ENCODE data around the gene TMEM131.

The TMEM131 gene

DNA sequence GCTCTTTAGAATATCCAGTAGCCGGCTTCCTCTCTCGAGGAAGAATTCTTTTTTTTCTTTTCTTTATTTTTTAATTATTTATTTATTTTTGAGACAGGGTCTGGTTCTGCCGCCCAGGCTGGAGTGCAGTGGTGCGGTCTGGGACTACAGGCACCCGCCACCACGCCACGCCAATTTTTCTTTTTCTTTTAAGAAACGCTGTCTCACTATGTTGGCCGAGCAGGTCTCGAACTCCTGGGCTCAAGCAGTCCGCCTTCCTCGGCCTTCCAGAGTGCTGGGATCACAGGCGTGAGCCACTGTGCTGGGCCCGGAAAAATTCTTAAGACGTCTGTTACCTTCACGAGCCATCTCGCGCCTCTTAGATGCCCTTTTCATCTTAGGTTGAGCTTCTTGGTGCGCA, 931 bp upstream of the TMEM131 start:
- DNase-seq: no peak
- H3K27ac Mint-ChIP-seq: no peak overlapping the region

DNA sequence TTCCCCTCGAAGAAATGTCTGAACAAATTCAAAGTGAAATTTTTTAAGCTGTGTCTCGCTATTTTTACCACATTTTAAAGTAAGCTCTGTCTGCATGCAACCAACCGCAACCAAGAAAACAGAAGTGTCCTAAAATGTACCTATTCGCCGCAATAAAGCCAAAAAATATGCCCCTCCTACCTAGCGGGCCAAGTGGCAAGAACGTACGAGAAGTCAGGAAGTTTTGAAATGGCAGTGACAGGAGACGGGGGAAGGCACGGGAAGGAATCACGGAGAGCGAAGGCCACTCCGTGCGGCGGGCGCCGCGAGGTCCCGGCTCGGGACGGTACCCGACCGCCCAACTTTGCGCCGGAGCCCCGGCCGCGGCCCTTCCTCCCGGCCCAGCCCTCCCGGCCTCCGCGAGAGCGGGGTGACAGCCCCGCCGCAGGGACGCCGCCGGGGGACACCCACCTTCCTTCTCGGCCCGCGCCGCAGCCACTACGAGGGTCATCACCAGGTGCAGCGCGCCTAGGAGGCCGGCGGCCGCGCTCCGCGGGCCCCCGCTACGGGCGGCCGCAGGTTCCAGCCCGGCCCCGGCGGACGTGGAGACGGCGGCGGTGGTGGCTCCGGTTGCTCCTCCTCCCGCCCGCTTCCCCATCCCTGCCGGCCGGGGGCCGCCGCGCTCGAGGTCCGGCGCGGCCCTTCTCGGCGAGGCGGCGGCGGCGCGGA, 568 bp downstream of the TMEM131 start:
- Mint-ChIP-seq H3K4me1 (peaks cover 48% of the 10 kb centered on the region), H3K36me3 (ENCODE audit: low read depth) (peaks cover 14% of the 10 kb centered on the region), H3K9me3 (no peaks in the 10 kb centered on the region), H3K4me3 (peak overlapping the region; percentile 97), H3K27ac (peak overlapping the region; percentile 97), H3K27me3 (ENCODE audit: low read depth, poor library complexity) (no peaks in the 10 kb centered on the region)
- peak; percentile 74 for DNase-seq
- TF ChIP-seq, protein P1, sequence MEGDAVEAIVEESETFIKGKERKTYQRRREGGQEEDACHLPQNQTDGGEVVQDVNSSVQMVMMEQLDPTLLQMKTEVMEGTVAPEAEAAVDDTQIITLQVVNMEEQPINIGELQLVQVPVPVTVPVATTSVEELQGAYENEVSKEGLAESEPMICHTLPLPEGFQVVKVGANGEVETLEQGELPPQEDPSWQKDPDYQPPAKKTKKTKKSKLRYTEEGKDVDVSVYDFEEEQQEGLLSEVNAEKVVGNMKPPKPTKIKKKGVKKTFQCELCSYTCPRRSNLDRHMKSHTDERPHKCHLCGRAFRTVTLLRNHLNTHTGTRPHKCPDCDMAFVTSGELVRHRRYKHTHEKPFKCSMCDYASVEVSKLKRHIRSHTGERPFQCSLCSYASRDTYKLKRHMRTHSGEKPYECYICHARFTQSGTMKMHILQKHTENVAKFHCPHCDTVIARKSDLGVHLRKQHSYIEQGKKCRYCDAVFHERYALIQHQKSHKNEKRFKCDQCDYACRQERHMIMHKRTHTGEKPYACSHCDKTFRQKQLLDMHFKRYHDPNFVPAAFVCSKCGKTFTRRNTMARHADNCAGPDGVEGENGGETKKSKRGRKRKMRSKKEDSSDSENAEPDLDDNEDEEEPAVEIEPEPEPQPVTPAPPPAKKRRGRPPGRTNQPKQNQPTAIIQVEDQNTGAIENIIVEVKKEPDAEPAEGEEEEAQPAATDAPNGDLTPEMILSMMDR (IDR thresholded peaks at IDR 0.05): no peak

More for the DNA sequence above, 931 bp upstream of the TMEM131 start:
- H3K4me3 Mint-ChIP-seq: peak overlapping the region; percentile 82
- TF ChIP-seq, protein P1 (IDR thresholded peaks at IDR 0.05): no peak
- no peaks in the 10 kb centered on the region for H3K9me3 Mint-ChIP-seq
- H3K4me1 Mint-ChIP-seq: peaks cover 40% of the 10 kb centered on the region
- H3K27me3 Mint-ChIP-seq (ENCODE audit: low read depth, poor library complexity): no peaks in the 10 kb centered on the region
- H3K36me3 Mint-ChIP-seq (ENCODE audit: low read depth): peaks cover 2% of the 10 kb centered on the region

DNA sequence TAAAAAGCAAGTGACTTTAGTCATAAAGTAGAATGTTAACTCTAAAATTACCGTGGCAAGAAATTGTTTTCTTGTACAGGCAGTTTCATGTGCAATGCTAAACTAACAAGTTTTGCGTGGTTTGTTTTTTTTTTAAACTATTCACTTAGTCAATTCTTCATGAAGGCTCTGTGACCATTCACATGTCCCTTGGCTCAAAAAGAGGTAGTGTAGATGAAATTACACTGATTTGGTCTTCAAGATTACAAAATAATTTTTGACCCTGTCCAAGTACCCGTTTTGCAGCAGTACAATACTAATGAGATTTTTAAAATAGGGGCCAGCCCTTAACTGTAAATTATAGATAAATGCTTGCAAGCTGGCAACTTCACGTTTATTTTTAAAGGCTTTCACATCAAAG, 1.3 kb downstream of the TMEM131 start:
- peak overlapping the region; percentile 97 for H3K4me3 Mint-ChIP-seq

DNA sequence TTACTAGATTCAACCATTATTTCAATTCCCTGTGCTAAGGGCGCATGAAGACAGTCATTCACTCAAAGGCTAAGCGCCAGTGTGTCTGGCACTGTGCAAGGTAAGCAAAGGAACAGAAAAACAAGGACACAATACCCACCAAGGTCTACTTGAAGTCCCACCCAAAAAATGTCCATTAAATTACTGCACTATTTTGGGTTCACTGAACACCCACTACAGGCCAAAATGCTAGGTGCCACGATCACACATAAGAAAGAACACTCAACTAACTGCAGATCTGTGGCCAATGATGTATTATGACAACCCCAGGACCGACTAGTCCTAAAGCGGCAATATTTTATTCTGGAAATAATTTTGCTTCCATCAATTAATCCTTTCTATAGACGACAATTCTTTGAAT, 1.8 kb downstream of the TMEM131 start:
- Mint-ChIP-seq H3K4me3 (peak overlapping the region; percentile 97), H3K27me3 (ENCODE audit: low read depth, poor library complexity) (no peaks in the 10 kb centered on the region), H3K27ac (peak overlapping the region; percentile 69), H3K4me1 (peaks cover 40% of the 10 kb centered on the region), H3K9me3 (peaks cover 11% of the 10 kb centered on the region), H3K36me3 (ENCODE audit: low read depth) (peaks cover 27% of the 10 kb centered on the region)
- DNase-seq: no peak
- TF ChIP-seq, protein P1 (IDR thresholded peaks at IDR 0.05): no peak

More for the DNA sequence above, 1.3 kb downstream of the TMEM131 start:
- DNase-seq: no peak
- peaks cover 21% of the 10 kb centered on the region for H3K36me3 Mint-ChIP-seq (ENCODE audit: low read depth)
- peaks cover 5% of the 10 kb centered on the region for H3K9me3 Mint-ChIP-seq
- no peaks in the 10 kb centered on the region for H3K27me3 Mint-ChIP-seq (ENCODE audit: low read depth, poor library complexity)
- H3K27ac Mint-ChIP-seq: peak overlapping the region; percentile 97
- peaks cover 43% of the 10 kb centered on the region for H3K4me1 Mint-ChIP-seq
- TF ChIP-seq, protein P1 (IDR thresholded peaks at IDR 0.05): no peak

DNA sequence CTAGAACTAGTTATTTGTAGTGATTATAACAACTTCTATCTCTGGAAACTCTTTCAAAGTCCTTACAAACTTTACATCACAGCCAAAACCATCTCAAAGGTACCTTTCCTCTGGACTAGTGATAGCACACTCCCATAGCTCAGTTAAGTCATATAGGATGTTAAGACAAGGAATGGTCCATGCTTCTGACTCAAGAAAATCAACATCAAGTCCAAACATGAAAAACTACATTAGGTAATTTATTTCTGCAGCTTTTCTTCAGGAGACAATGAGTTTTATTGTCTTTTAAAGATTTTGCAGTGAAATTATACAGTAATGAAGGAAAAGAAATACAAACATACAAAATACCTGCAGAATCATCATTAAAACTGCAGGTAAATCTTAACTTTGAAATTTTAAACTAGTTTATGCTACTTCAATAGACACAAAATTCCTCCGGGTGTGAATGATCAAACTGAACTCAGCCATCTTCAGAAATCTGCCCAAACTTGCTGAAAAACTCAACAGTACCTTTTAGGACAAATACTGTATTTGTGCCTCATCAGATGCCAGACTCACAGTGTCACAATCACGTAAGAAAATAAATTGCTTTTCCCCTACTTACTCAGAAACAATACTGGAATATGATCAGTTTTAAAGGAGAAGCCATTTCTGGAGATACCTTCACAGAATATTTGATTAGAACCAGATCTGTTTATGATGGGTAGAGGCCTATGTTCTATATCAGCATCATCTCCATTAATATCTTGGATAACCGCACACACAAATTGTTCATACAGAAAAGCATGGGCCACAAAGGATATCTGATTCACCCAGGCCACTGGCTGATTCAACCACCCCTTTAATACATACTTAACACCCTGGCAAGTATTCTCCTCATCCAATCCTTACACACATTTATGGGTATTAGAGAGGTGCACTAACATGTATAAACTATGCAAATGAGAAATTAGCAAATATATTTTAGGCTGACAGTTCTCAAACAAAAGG, 2.6 kb downstream of the TMEM131 start:
- TF ChIP-seq, protein P1 (IDR thresholded peaks at IDR 0.05): no peak
- Mint-ChIP-seq H3K27me3 (ENCODE audit: low read depth, poor library complexity) (no peaks in the 10 kb centered on the region), H3K4me3 (peak overlapping the region; percentile 97), H3K9me3 (peaks cover 19% of the 10 kb centered on the region), H3K27ac (no peak overlapping the region), H3K36me3 (ENCODE audit: low read depth) (peaks cover 35% of the 10 kb centered on the region), H3K4me1 (peaks cover 37% of the 10 kb centered on the region)
- DNase-seq: no peak

Data from nephron progenitor cell (in vitro differentiated cells).